HUES64 (cell line): ENCODE measurements around the gene CSPG5.

Experiments
- H3K27ac ChIP-seq: 2 replicates; pipeline ENCODE4 v1.7.0; 2013; ENCODE audit warnings: low read depth, low read length, inconsistent platforms
- H3K27me3 ChIP-seq: 2 replicates; pipeline ENCODE4 v1.6.1; 2013; ENCODE audit warnings: mild to moderate bottlenecking, low read length; ENCODE audit not compliant: insufficient read depth
- H3K36me3 ChIP-seq: 2 replicates; pipeline ENCODE4 v1.6.1; 2013; ENCODE audit warnings: mild to moderate bottlenecking, low read length; ENCODE audit not compliant: insufficient read depth
- H3K4me1 ChIP-seq: 2 replicates; pipeline ENCODE4 v1.6.1; 2013; ENCODE audit warnings: mild to moderate bottlenecking, low read length, moderate library complexity; ENCODE audit not compliant: insufficient read depth
- H3K4me3 ChIP-seq: 2 replicates; pipeline ENCODE4 v1.5.1; 2013; ENCODE audit warnings: mild to moderate bottlenecking, low read length, moderate library complexity
- H3K9ac ChIP-seq: 2 replicates; pipeline ENCODE4 v1.6.1; 2013; ENCODE audit warnings: mild to moderate bottlenecking, low read depth, low read length
- H3K9me3 ChIP-seq: 2 replicates; pipeline ENCODE4 v1.6.1; 2013; ENCODE audit warnings: low read depth, low read length; ENCODE audit not compliant: insufficient read depth
- WGBS: fragments of 150-250, 120-280 bp; methylation state at CpG from one replicate; pipeline ENCODE4 v1.1.7; 2013; ENCODE audit warnings: missing lambda C conversion rate; 5-methylcytosine and 5-hydroxymethylcytosine counted together

CSPG5 gene

GRCh38 chr3:47607335-47607734, 28.7 kb upstream of the CSPG5 start:
- no peaks in the 10 kb centered on the region for H3K4me1 ChIP-seq
- peaks cover 98% of the 10 kb centered on the region for H3K36me3 ChIP-seq
- no peaks in the 10 kb centered on the region for H3K9me3 ChIP-seq
- H3K27me3 ChIP-seq: no peaks in the 10 kb centered on the region
- H3K27ac ChIP-seq: no peak overlapping the region
- no peak overlapping the region for H3K4me3 ChIP-seq
- 92% methylated on average over 1 of the region's 2 CpGs for WGBS
- H3K9ac ChIP-seq: no peak overlapping the region

DNA sequence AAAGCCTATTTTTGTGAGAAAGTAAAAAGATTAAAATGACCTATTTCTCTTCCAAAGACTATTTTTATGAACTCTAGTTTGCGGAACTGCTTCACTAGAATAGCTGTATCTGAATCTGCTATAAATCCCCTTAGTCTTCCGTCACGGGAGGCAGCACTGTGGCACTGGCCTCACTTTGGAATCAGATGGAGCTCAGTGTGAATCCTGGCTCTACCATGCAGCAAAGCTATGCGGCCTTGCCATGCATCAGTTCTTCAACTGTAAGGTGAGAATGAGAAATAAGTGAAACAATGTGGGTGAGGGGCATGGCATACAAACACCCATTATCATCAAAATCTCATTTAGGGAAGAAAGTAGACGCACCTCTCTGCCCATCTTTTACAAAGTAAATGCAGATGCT, 27.5 kb upstream of the CSPG5 start:
- H3K36me3 ChIP-seq: peaks cover 94% of the 10 kb centered on the region
- 96% methylated on average over 5 of the region's 5 CpGs for WGBS
- H3K9ac ChIP-seq: no peak overlapping the region

GRCh38 chr3:47605652-47606051, 27.0 kb upstream of the CSPG5 start:
- H3K27ac ChIP-seq: no peak overlapping the region
- no peak overlapping the region for H3K4me3 ChIP-seq
- H3K9ac ChIP-seq: no peak overlapping the region
- no peaks in the 10 kb centered on the region for H3K9me3 ChIP-seq
- H3K4me1 ChIP-seq: no peaks in the 10 kb centered on the region
- H3K36me3 ChIP-seq: peaks cover 94% of the 10 kb centered on the region
- H3K27me3 ChIP-seq: no peaks in the 10 kb centered on the region
- WGBS: 50% methylated on average over 2 of the region's 2 CpGs

More for the DNA sequence above, 27.5 kb upstream of the CSPG5 start:
- no peak overlapping the region for H3K4me3 ChIP-seq
- no peaks in the 10 kb centered on the region for H3K9me3 ChIP-seq
- H3K4me1 ChIP-seq: no peaks in the 10 kb centered on the region
- H3K27me3 ChIP-seq: no peaks in the 10 kb centered on the region
- no peak overlapping the region for H3K27ac ChIP-seq

GRCh38 chr3:47604145-47604544, 25.5 kb upstream of the CSPG5 start:
- WGBS: 85% methylated on average over 2 of the region's 2 CpGs

DNA sequence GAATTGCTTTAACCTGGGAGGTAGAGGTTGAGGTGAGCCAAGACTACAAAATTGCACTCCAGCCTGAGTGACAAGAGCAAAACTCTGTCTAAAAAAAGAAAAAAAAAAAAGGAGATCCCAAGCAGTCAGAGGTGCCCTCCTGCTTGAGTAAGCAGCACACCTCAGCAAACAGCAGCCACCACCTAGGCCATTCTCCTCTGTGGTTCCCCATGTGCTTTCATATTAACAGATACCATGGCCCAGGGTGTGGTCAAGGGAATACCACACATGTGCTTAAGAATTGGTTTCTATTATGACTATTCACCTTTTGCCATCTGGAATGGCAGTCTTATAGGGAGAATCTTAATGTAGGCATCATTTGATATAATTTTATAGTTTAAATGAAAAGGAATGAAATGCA, 24.7 kb upstream of the CSPG5 start:
- peaks cover 95% of the 10 kb centered on the region for H3K36me3 ChIP-seq
- H3K4me1 ChIP-seq: no peaks in the 10 kb centered on the region
- no peak overlapping the region for H3K27ac ChIP-seq
- no peak overlapping the region for H3K4me3 ChIP-seq
- H3K9ac ChIP-seq: no peak overlapping the region
- no peaks in the 10 kb centered on the region for H3K27me3 ChIP-seq
- no peaks in the 10 kb centered on the region for H3K9me3 ChIP-seq

More at GRCh38 chr3:47604145-47604544, 25.5 kb upstream of the CSPG5 start:
- Histone ChIP-seq H3K4me1 (no peaks in the 10 kb centered on the region), H3K27me3 (no peaks in the 10 kb centered on the region), H3K9me3 (no peaks in the 10 kb centered on the region), H3K36me3 (peaks cover 96% of the 10 kb centered on the region), H3K9ac (no peak overlapping the region), H3K4me3 (no peak overlapping the region), H3K27ac (no peak overlapping the region)

DNA sequence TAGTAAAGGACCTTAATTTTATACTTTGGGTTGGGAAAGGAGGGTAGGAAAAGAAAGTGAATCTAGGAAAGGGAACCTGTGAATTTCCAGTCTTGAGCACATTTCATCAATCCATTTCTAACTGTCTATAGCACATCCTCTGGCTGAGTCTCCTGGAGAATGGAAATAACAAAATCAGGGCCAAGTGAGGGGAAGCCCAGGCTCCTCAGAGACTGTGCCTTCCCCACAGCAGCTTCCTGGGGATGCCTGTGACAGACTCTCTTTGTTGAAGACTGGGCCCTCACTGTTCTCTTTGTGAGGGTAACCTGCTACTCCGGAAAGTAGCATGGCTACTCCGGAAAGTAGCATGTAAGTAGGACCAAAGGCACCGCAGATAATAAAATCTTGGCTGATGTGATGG, 22.6 kb upstream of the CSPG5 start:
- WGBS: 95% methylated on average over 3 of the region's 3 CpGs
- peaks cover 88% of the 10 kb centered on the region for H3K36me3 ChIP-seq

DNA sequence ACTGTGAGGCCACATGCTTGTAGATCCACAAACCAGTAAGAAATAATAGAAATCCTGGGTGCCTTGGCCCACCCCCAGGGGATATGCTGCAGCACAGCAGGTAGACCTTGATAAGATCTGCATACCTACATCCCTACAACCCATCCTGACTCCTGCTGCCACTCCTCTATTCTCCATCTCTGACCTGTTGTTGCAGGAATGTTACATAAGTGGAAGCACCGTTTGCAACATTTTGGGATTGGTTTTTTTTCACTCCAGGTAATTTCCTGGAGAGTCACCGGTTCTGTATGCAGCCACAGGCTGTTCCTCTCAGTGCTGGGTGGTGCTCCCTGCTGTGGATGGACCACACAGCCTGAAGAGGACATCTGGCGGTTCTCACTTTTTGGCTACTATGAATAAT, 16.1 kb upstream of the CSPG5 start:
- Histone ChIP-seq H3K4me1 (no peaks in the 10 kb centered on the region), H3K9me3 (no peaks in the 10 kb centered on the region), H3K27ac (no peak overlapping the region), H3K4me3 (no peak overlapping the region), H3K27me3 (no peaks in the 10 kb centered on the region), H3K36me3 (peaks cover 85% of the 10 kb centered on the region), H3K9ac (no peak overlapping the region)
- WGBS: 81% methylated on average over 3 of the region's 3 CpGs

More for the DNA sequence above, 22.6 kb upstream of the CSPG5 start:
- Histone ChIP-seq H3K4me3 (no peak overlapping the region), H3K9ac (no peak overlapping the region), H3K9me3 (no peaks in the 10 kb centered on the region), H3K27ac (no peak overlapping the region), H3K4me1 (no peaks in the 10 kb centered on the region), H3K27me3 (no peaks in the 10 kb centered on the region)

GRCh38 chr3:47592066-47592795, 13.6 kb upstream of the CSPG5 start:
- no peaks in the 10 kb centered on the region for H3K9me3 ChIP-seq
- H3K4me3 ChIP-seq: no peak overlapping the region
- no peak overlapping the region for H3K9ac ChIP-seq
- no peaks in the 10 kb centered on the region for H3K27me3 ChIP-seq
- 91% methylated on average over 4 of the region's 4 CpGs for WGBS
- H3K4me1 ChIP-seq: no peaks in the 10 kb centered on the region
- H3K36me3 ChIP-seq: peaks cover 86% of the 10 kb centered on the region
- H3K27ac ChIP-seq: no peak overlapping the region

GRCh38 chr3:47590216-47590615, 11.6 kb upstream of the CSPG5 start:
- no peaks in the 10 kb centered on the region for H3K9me3 ChIP-seq
- H3K27me3 ChIP-seq: no peaks in the 10 kb centered on the region
- H3K9ac ChIP-seq: no peak overlapping the region
- H3K36me3 ChIP-seq: peaks cover 98% of the 10 kb centered on the region
- no peak overlapping the region for H3K27ac ChIP-seq
- no peak overlapping the region for H3K4me3 ChIP-seq
- 93% methylated on average over 2 of the region's 2 CpGs for WGBS
- no peaks in the 10 kb centered on the region for H3K4me1 ChIP-seq

- no peaks in the 10 kb centered on the region for H3K27me3 ChIP-seq
- peaks cover 7% of the 10 kb centered on the region; the same call in 1 of the 2 replicates for H3K4me1 ChIP-seq
- no peak overlapping the region for H3K9ac ChIP-seq
- no peak overlapping the region for H3K27ac ChIP-seq
- no peak overlapping the region for H3K4me3 ChIP-seq
- peaks cover 85% of the 10 kb centered on the region for H3K36me3 ChIP-seq
- H3K9me3 ChIP-seq: no peaks in the 10 kb centered on the region
- WGBS: 93% methylated on average over 2 of the region's 4 CpGs
Observed at GRCh38 chr3:47588587-47588986, 9.9 kb upstream of the CSPG5 start.

DNA sequence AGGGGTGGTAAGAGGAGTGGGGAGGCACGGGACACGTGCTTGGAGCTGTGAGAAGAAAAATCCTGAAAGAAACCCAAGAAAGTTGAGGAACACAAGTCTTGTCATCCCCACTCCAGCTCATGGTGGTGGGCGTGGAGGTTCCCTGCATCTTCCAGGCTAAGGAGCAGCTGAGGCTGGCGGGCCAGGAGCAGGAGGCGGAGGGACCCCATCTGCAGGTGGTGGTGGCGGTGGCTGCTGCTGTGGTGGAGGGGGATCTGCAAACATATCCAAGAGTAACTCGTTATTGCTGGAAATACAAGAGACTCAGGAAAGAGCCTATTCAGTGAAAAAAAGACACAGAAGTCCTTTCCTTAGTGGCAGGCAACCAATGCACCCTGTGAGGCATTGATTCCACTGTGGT, 9.4 kb upstream of the CSPG5 start:
- Histone ChIP-seq H3K4me3 (no peak overlapping the region), H3K27me3 (no peaks in the 10 kb centered on the region), H3K9ac (no peak overlapping the region), H3K27ac (no peak overlapping the region), H3K9me3 (no peaks in the 10 kb centered on the region), H3K36me3 (peaks cover 80% of the 10 kb centered on the region), H3K4me1 (peaks cover 10% of the 10 kb centered on the region; the same call in 1 of the 2 replicates)
- 96% methylated on average over 7 of the region's 7 CpGs for WGBS

DNA sequence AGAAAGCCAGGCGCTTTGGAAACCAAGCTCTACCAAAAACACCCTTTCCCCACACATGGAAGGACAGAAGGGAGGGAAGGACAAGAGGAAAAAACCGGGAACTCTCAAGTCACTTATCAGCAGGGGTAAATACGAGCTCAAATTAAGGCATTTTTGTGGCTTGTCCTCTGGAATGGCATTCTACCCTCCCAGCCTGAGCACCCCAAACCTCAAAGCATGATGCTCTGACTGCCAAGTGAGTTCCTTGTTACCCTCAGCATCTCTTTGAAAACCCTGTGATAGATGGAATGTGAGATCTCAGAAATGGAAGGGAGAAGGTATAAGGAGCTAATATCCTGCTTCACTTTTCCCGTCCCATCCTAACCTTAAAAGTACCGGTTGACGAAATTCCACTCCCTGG, 8.1 kb upstream of the CSPG5 start:
- WGBS: 88% methylated on average over 5 of the region's 6 CpGs
- Histone ChIP-seq H3K4me3 (no peak overlapping the region), H3K27me3 (no peaks in the 10 kb centered on the region), H3K9ac (no peak overlapping the region), H3K4me1 (peaks cover 10% of the 10 kb centered on the region; the same call in 1 of the 2 replicates), H3K9me3 (no peaks in the 10 kb centered on the region), H3K27ac (no peak overlapping the region), H3K36me3 (peaks cover 67% of the 10 kb centered on the region)
